Heart left ventricle (tissue), 13 donors: ENCODE measurements around the gene CLCA2.

Experiments
- CTCF ChIP-seq, 12 donors: fragments of 200-600 bp; sonication (generic) in 4 of 12; IDR thresholded peaks; one replicate each; pipeline versions ENCODE4 v1.5.0 to v1.8.0; 2018 to 2022; ENCODE audit warnings: antibody characterized with exemption in 12 of 12, mild to moderate bottlenecking in 5 of 12
- POLR2A ChIP-seq, 2 donors: fragments of 450-650 bp; IDR thresholded peaks; one replicate each; pipeline ENCODE4 v1.6.1; 2017; ENCODE audit warnings: antibody characterized with exemption in 2 of 2, mild to moderate bottlenecking in 2 of 2, moderate library complexity in 2 of 2
- donor health status: ischemic (EF 13 %, LVEDD 7.1; RV severe dilation, severe dysfunction).
- donor health status: DM: no; HTN: yes; CAD: no.
- donor health status: DM: no; HTN: no; CAD: no.
- donor health status: ischemic (EF 25% LVEDD 6.9; RV normal size, moderate dysfunction).
- donor health status: ischemic (EF 25% LVEDD 5.7; RV mildly dilated, moderate dysfunction).
- donor health status: ischemic (EF 35%, LVEDD 5.7; RV mildly dilated, moderate dysfunction).
- donor health status: nonischemic (EF 11% LVEDD 7.7; RV severe dilation, severe dysfunction).
- donor health status: DM: yes; HTN: yes; CAD: no.
- donor health status: PGD.
- donor health status: ischemic (EF 29% LVEDD 5.4; RV normal size, mild dysfunction).
- donor health status: nonischemic (EF 23%, LVEDD 6.1; RV moderate dilation, normal function).

- no peak for TF ChIP-seq CTCF (IDR thresholded peaks at IDR 0.05)
- TF ChIP-seq POLR2A (IDR thresholded peaks at IDR 0.05) = no peak
Measured at GRCh38 chr1:86377341-86377740, 46.6 kb upstream of the CLCA2 start.
